GM18868 (cell line): ENCODE results near the gene PPP1R1B.

Source experiments
- ATAC-seq: cut with Tn5 transposase; IDR thresholded peaks from one replicate; pipeline ENCODE4 v1.9.1; 2021; ENCODE audit warnings: mild to moderate bottlenecking, moderate library complexity; ENCODE audit not compliant: unreplicated experiment

PPP1R1B gene

DNA sequence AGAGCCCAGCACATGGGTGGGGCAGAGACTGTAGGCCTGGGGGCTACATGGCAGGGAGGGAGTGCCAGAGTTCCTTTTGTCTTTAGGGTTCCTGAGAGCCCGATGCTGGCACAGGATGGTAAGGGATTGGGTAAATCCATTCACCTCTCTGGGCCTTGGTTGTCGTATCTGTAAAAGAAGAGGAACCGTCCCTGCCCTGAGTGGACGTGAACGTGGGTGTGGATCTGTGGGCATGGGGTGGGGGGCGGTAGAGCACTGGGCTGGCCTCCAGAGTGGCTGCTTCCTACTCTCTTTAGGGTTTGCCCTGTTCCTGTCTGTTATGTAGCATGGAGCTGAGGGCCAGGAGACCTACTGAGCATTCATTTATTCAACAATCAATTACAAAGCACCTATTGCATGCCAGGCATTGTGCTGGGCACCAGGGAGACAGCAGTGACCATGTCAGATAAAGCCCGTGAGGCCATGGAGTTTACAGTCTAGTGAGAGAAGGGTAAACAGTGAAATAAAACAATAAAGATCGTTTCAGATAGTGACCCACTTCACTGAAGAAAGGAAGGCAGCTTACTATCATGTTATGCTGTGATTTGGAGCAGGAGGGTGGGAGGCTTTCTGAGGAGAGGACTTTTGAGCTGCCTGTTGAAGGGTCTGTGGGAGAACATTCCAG, 25.3 kb downstream of the PPP1R1B start:
- ATAC-seq, result no peak

- ATAC-seq, result no peak
These were observed 26.0 kb downstream of the PPP1R1B start for GRCh38 chr17:39652587-39653315.

GRCh38 chr17:39653316-39653661, 26.5 kb downstream of the PPP1R1B start:
- ATAC-seq, result no peak

DNA sequence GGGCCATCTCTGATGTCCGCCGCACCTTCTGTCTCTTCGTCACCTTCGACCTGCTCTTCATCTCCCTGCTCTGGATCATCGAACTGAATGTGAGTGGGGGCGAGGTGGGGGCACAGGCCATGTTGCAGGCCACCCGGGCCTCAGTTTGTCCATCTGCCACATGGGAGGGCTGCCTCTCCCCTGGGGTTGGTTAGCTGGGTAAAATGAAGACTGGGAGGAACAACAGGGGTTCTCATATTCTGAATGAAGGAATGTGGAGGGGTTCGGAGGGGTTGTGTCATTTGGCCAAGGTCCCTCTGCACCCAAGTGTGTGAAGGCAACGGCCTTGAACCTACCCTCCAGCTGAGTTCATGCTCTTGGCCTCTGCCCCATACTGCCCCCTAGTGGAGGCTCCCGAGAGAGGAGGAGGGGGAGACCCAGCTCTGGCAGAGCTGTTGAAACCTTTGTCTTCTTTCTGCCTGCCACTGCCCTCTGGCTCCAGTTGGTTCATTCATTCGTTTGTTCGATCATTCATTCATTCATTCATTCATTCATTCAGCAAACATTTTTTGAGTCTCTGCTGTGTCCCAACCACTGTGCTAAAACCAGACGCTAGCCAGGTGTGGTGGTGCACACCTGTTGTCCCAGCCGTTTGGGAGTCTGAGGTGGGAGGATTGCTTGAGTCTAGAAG, 27.0 kb downstream of the PPP1R1B start:
- ATAC-seq, result no peak

GRCh38 chr17:39655105-39655504, 28.4 kb downstream of the PPP1R1B start:
- no peak for ATAC-seq

DNA sequence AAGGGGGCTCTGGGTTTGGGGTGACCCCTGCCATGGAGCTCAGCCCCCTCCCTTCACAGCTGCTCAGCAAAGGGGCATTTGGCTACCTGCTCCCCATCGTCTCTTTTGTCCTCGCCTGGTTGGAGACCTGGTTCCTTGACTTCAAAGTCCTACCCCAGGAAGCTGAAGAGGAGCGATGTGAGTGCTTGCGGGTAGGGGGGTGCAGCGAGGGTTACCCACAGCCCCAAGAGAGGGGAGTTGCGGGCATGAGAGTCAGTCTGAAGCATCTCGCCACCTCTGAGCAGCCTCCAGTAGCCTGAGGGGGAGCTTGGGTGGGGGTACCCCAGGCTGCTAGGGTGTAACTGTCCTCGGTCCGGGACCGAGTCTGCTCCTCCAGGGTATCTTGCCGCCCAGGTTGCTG, 31.6 kb downstream of the PPP1R1B start:
- ATAC-seq, result no peak

- ATAC-seq, result no peak
These were observed 32.0 kb downstream of the PPP1R1B start for GRCh38 chr17:39658760-39659159.

DNA sequence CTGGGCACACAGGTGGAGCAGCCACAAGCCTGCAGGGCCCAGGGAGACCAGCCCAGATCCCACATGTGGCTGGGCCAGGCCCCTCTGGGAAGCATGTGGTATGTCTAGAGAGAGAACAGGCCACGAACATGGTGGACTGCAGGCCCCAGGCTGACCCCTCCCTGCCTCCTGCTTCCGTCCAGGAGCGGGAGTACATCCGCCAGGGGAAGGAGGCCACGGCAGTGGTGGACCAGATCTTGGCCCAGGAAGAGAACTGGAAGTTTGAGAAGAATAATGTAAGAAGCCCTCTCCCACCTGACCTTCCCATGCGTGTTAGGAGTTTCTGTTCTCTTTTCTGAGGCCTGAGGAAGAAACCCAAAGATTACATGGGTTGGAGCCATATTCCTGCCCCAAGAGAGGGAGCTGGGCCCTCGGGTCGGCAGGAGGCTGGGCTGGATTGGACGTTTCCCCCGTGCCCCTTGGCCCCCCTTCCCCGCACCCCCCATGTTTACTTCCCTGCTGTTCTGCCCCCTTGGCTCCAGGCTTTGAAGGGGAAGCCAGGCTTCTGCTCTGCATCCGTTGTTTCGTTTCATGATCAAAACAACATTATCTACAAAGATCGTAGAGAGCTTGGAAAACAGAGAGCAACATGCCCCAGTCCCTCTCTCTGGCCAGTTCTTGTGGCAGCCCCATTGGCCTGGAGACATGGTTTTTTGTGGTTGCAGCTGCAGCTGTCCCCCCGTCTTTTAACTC, 32.7 kb downstream of the PPP1R1B start:
- ATAC-seq, result no peak

GRCh38 chr17:39660011-39660360, 33.2 kb downstream of the PPP1R1B start:
- ATAC-seq, result no peak

DNA sequence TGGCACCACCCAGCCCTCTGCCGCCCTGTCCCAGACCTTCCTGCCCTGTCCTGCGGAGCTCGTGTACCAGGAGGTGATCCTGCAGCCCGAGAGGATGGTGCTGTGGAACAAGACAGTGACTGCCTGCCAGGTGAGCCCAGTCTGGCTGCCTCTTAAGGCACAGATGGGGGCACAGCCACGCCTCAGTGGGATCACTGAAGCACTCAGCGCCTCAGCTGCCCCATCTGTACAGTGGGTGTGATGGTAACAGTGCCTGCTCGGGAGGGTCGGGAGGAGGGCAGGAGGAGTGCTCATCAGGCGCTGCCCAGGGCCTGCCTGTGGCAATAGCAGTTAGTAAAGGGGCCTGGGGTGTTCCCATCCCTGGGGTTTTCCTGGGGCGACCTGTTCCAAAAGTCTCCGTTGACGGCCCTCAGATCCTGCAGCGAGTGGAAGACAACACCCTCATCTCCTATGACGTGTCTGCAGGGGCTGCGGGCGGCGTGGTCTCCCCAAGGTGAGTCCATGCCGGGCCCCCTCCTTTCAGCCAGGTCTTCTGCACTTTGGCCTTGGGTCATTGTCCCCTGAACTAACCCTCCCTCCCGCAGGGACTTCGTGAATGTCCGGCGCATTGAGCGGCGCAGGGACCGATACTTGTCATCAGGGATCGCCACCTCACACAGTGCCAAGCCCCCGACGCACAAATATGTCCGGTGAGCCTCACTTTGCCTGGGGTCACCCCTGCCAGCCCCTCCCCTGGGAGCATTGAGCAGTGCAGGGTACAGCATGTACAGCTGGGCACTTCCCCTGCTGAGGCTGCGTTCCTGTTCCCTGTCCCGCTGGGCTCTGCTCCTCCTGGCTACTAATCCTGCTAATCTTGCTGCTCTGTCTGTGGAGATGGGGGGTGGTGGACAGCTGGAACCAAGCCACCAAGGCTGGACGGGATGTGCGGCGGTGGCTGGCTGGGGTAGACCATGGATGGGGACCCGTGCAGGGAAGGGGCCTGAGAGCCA, 33.9 kb downstream of the PPP1R1B start:
- ATAC-seq, result no peak

DNA sequence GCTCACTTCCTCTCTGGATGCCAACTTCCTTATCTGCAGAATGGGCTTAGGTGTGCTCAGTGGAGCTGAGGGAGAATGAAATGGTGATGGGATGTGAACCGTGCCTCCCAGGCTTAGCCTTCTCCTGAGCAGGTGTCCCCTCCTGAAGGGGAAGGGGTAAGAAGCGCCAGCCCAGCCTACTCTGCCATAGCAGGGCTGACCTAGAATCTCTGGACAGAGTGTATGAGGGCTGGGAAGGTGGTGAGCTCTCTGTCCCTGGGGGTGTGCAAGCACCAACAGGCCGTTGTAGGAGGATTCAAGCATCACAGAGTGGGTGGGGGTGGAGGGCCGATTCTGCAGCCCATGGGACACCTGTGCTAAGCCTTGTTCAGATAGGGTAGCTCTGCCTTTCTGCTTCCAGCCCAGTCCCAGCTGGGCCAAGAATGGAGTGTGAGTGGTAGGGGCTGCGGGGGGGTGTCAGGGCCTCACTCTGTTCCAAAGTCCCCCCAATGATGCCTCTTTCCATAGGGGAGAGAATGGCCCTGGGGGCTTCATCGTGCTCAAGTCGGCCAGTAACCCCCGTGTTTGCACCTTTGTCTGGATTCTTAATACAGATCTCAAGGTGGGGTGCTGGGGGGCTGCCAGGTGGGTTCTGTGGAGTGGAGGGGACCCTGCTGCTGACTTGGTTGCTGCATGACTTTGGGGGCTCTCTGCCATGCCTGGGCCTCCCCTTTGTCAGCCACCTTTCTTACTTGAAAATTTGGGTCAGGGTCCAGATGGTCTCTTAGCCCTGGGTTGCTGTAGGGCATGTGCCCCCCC, 35.2 kb downstream of the PPP1R1B start:
- no peak for ATAC-seq

DNA sequence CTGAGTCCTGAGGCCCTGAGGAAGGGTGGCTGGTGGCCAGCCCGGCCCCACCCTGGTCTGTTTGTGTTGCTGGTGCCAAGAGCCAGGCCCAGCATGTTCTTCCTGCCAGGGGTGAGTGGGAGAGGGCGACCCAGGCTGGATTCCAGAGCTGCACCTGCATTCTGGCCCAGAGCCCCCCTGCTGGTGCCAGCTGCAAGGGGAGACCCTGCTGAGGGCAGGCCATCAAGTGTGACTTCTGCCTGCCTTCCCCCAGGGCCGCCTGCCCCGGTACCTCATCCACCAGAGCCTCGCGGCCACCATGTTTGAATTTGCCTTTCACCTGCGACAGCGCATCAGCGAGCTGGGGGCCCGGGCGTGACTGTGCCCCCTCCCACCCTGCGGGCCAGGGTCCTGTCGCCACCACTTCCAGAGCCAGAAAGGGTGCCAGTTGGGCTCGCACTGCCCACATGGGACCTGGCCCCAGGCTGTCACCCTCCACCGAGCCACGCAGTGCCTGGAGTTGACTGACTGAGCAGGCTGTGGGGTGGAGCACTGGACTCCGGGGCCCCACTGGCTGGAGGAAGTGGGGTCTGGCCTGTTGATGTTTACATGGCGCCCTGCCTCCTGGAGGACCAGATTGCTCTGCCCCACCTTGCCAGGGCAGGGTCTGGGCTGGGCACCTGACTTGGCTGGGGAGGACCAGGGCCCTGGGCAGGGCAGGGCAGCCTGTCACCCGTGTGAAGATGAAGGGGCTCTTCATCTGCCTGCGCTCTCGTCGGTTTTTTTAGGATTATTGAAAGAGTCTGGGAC, 36.0 kb downstream of the PPP1R1B start:
- no peak for ATAC-seq

GRCh38 chr17:39663340-39663687, 36.6 kb downstream of the PPP1R1B start:
- ATAC-seq, result no peak

DNA sequence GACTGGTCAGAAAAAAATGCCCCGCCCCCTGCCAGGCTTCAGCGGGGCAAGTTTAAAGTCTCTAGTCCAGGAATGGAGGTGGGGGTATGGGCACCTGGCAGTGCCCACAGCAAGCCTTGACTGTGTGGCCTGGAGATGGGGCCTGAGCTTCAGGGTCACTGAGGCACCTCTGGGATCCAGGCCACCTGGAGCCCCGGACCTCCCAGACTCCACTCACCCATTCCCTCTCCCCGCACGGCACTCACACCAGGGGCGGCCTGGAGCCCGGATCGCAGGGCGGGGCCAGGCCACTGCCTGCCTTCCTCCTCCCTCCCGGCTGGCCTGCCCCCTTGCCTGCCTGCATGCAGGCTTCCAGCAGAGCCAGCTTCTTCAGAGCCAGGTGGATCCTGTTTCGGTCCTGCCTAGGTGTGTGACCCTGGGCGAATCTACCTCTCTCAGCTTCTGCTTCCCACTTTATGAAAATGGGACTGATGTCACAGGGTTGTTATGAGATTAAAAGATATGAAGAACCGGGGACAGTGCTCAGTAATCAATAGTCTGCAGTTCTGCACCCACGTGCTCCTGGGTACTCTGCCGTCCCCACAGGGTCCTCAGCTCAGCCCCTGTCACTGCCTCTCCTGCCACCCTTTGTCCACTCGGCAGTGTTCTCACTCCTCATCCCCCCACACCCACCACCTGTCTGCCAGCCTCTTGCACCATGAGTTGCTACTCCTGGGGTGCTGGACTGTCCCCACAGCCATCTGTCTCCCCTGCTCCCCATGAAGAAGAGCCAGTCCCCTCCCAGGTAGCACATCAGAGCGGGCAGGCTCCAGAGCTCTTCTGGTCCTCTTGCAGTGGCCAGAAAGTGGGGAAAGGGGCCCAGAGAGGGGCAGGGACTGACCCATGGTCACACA, 37.2 kb downstream of the PPP1R1B start:
- ATAC-seq, result no peak

DNA sequence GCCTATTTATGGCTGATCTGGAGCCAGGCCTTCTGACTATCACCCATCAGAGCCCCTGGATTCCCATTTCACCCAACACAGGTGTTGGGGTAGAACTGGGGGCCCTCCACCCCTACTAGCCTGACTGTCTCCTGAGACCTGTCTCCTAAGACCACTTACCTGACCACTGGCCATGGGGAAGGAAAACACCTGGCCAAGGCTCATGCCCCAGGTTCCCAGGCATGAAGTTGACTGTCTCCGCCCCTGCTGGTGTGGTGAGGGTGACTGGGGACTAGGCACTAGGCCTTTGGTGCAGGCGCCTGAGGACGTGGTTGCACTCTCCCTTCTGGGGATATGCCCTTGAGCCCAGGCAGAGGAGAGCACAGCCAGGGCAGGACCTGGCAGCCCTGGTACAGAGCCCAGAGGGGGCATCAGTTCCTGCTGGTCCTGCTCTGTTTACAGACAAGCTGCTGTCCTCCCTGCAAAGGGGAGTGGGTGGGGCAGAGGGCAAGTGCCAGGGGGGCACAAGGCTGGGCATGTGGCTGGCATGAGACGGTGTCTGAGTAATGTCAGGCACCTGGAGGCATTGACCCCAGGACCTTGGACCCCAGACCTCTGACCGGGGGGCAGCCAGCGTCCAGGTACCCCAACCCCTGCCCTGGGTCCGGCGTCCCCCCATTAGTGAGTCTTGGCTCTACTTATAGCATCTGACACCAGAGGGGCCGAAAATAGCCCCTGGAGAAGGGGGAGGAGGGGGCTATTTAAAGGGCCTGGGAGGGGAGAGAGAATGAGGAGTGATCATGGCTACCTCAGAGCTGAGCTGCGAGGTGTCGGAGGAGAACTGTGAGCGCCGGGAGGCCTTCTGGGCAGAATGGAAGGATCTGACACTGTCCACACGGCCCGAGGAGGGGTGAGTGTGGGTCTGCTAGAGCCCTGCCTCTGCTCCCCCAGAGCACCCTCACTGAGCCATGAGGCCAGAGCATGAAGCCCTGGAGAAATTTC, 38.1 kb downstream of the PPP1R1B start, which contains the start of gene TCAP:
Gene TCAP, plus strand, starts transcription at position 769 of the 981 bp plus-strand sequence. Its CDS starts 11 bp downstream, at position 780.
- no peak for ATAC-seq

DNA sequence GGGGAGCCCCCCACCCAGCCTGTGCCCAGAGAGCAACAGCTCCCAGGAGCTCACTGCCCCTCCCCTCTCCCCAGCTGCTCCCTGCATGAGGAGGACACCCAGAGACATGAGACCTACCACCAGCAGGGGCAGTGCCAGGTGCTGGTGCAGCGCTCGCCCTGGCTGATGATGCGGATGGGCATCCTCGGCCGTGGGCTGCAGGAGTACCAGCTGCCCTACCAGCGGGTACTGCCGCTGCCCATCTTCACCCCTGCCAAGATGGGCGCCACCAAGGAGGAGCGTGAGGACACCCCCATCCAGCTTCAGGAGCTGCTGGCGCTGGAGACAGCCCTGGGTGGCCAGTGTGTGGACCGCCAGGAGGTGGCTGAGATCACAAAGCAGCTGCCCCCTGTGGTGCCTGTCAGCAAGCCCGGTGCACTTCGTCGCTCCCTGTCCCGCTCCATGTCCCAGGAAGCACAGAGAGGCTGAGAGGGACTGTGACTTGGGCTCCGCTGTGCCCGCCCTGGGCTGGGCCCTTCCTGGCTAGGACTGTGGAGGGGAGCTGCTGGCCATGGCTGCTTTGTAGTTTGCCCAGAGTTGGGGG, 39.0 kb downstream of the PPP1R1B start:
- ATAC-seq, result no peak
